H1 (cell line): ENCODE results near the gene ITPK1.

ENCODE experiments used
- ATF2 ChIP-seq: IDR thresholded peaks from 2 replicates; pipeline ENCODE4 v1.6.1; 2012; ENCODE audit warnings: low read length, inconsistent platforms
- CBX8 ChIP-seq: fragments of 300-800, 300-1000 bp; sonication (generic); IDR thresholded peaks from 2 replicates; pipeline ENCODE4 v1.7.1; 2016; ENCODE audit warnings: low read depth, low read length, borderline replicate concordance
- SAP30 ChIP-seq: fragments of 300-600 bp; sonication (generic); IDR thresholded peaks from 2 replicates; pipeline ENCODE4 v1.7.1; 2012; ENCODE audit warnings: low read length, moderate library complexity, mild to moderate bottlenecking, inconsistent platforms; ENCODE audit not compliant: insufficient read depth, insufficient replicate concordance

GRCh38 chr14:92890830-92891588, 224.7 kb downstream of the ITPK1 start:
- TF ChIP-seq SAP30 (no peak), ATF2 (no peak), CBX8 (no peak)
